HG03520 (cell line): ENCODE data around the gene ZNF286A.
"Not testable (repeated sequence)": the region's sequence is repeated elsewhere in the genome, so short reads cannot be mapped to it uniquely, and the experiment has no call there.

Experiments used
- ATAC-seq: cut with Tn5 transposase; IDR thresholded peaks from one replicate; pipeline ENCODE4 v1.9.1; 2021; ENCODE audit warnings: mild to moderate bottlenecking, moderate library complexity; ENCODE audit not compliant: unreplicated experiment

Gene ZNF286A

DNA sequence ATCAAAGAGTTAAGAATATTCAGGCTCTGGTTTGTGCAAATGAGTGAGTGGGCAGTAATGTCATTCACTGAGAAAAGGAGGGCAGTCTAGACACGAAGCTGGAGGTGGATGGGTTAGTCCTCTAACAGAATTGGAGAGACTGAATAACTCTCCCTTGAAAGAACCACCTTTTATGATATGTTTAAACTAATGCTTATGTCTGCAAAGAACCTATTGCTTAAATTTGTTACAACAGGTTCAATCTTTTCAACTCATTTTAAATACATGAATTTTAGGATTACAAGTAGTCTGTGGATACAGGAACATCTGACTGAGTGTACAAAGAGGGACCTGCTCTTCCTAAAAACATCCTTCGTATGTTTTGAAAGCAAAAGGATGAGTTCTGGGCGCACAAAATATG, 585 bp upstream of the ZNF286A start:
- not testable (repeated sequence) for ATAC-seq

DNA sequence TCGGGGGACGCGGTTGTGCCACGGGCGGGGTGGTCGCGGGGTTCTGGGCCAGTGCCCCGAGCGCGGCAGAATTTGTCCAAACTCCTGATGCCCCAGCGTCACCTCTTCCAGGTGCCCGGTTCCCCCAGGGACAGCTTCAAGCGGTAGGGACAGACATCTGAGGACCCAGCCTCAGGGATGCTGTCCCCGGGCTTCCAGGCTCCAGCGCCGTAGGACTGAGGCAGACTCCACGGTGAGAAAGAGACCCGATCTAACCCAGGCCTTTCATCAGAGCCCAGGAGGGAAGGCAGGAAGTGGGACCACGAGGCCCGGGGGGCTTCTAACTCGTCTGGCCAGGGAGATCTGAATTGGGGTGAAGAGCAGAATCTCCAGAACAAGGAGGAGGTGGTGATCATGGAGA, 385 bp downstream of the ZNF286A start:
- peak; percentile 1 for ATAC-seq

DNA sequence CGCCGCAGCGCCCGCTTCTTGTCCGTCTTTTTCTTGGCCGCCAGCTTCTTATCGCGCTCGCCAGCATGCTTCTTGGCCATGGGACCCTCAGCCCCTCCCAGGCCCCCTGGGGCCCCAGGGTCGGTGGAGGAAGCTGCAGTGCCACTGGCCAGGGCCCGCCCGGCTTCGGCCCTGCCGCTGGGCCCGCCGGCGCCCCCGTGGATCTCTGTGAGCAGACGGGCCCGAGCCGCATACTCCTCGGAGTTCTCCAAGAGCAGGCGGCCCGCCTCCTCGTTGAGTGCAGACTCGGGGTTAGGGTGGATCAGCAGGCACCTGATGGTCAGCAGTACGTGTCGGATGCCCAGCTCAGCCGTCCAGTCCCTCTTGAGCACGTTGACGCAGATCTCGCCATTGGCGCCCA, 4.7 kb downstream of the ZNF286A start:
- not testable (repeated sequence) for ATAC-seq

DNA sequence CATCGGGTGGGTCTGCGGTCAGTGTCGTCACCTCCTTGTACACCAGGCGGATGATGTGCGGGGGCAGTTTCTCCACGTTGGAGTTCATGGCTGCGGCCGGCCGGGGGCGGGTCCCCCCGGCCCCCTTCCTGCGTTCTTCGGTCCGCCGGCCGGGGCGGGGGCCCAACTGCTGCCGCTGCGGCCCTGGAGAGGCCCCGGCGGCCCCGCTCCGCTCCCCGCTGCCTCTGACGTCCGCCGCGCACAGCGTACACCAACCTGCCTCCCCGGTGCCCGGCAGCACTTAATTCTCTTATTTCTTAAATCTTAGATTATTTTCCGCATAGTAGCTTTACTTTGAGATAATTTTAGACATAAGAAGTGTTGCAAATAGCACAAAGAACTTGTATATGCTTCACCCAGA, 5.3 kb downstream of the ZNF286A start:
- not testable (repeated sequence) for ATAC-seq

DNA sequence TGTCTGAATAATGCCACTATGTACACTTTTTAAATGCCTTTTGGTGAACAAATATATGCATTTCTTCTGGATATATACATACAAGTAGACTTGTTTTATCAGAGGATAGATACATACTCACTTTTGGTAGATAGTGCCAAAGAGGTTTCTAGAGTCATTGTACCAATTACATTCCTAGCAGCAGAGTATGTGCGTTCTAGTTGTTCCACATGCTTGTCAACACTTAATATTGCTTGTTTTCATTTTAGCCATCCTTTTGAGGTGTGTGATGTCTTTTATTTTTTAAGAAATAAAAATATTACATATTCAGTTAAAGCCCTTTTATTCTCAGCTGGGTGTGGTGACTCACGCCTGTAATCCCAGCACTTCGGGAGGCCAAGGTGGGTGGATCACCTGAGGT, 9.3 kb downstream of the ZNF286A start:
- not testable (repeated sequence) for ATAC-seq

DNA sequence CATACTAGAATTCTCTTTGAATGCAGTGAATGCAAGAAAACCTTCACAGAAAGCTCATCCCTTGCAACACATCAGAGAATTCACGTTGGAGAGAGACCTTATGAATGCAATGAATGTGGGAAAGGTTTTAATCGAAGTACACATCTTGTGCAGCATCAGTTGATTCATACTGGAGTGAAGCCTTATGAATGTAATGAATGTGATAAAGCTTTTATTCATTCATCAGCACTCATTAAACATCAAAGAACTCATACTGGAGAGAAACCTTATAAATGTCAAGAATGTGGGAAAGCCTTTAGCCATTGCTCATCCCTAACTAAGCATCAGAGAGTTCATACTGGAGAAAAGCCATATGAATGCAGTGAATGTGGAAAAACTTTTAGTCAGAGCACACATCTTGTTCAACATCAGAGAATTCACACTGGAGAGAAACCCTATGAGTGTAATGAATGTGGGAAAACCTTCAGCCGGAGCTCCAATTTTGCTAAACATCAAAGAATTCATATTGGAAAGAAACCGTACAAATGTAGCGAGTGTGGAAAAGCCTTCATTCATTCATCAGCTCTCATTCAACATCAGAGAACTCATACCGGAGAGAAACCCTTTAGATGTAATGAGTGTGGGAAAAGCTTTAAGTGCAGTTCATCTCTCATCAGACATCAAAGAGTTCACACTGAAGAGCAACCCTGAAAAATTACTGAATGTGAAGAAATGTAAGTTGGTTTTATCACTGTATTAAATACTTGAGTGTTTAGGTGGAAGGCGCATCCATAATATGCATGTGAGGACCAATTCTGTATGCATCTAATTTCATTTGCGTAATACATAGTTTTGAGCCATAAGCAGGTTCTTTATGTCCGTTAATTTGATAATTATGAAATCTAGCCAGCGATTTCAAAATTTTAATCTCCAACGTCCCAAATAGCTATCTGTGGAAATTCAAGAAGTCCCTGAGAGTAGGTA, 17.3 kb downstream of the ZNF286A start:
- ATAC-seq = not testable (repeated sequence)

DNA sequence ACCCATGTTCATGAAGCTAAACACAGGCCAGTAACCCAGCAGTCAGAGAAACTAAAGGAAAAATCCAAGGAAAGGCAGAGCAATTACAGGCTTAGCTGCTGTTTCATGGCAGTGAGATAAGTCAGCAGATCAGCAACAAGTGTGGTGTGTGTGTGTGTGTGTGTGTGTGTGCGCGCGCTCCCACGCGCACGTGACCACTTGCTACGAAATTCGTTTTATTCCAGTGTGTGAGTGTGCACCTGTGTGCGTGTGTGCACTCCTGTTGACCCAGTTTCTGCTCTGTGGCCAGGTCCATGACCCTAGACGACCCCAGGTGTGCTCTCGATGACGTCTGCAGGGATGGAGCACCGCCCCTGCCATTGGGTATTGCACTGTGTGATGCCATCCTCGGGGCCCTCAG, 31.0 kb downstream of the ZNF286A start:
- not testable (repeated sequence) for ATAC-seq

DNA sequence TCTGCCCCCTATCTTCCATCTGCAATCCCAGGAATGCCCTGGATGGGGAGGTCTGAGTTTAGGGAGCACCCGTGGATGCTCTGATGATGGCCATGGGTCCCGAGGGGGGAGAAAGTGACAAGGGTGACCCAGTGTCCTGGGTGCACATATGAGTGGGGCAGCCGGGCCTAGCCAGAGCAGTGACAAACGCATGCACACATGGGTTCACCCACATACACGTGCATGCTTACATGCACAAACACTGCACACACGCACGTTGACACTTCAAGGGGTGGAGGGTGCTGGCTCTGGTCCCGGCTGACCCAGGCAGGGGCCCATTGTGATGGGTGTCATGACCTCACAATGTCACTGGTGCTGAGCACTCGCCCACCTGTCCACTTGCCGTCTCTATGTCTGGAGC, 32.3 kb downstream of the ZNF286A start, which contains the start of gene TBC1D26:
Gene TBC1D26, plus strand, starts transcription at position 384 of the 400 bp plus-strand sequence. CDS start 3,066 bp downstream, outside the sequence.
- ATAC-seq = not testable (repeated sequence)

DNA sequence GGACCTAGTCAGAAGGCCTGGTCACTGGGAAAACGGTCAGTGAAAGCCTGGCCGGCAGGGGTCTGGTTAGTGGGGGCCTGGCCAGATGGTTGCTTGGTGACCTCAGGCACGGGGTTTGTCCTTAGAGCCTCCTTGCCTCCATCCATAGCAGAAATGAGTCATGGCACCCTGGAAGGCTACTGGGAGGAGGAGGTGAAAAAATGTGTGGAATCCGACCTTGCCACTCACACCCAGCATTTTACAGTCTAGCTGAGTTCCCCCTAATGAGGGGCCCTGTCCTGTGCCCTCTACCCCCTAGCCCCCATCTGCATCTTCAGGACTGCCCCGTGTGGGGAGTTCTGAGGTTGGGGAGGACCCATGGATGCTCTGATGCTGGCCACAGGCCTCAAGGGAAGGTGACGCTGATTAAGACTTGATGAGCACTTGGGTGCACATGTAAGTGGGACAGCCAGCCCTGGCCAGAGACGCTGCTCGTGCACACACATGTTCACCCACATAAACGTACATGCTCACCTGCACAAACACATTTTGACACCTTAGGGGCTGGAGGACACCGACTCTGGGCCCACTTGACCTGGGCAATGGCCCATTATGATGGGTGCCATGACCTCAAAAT, 33.7 kb downstream of the ZNF286A start:
- ATAC-seq = not testable (repeated sequence)

DNA sequence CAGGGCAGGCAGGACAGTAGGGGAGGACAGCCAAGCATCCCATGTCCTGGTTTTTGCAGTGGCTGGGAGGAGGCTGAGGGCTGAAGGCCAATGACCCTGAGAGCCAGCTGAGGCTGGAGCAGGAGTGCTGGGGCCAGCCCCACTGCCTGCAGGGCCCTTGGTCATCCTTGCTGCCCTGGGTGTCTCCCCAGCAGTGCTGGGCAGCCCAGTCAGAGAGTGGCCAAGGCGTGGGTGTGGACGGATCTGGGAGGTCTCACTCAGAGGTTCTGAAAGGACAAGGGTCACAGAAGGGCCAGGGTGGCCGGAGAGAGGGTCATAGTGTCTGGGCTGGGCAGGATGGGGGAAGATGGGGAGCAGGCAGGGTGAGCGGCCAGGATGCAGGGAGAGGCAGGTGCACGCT, 37.0 kb downstream of the ZNF286A start:
- not testable (repeated sequence) for ATAC-seq

DNA sequence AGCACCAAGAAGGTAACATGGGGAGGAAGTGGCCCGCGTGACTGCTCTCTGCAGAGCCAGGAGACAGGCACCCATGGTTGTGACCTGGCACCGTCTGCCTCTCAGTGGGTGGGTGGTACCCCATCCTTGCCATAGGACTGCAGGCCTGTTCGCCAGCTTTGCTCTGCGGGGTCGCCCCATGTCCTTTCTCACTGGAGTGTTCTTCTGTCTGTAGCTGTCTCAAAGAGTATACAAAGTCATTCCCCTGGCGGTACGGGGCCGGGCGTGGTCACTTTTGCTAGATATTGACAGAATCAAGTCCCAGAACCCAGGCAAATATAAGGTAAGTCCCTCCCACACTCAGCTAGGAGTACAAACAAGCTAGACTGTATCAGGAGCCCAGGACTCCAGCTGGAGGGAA, 38.5 kb downstream of the ZNF286A start:
- ATAC-seq = no peak

DNA sequence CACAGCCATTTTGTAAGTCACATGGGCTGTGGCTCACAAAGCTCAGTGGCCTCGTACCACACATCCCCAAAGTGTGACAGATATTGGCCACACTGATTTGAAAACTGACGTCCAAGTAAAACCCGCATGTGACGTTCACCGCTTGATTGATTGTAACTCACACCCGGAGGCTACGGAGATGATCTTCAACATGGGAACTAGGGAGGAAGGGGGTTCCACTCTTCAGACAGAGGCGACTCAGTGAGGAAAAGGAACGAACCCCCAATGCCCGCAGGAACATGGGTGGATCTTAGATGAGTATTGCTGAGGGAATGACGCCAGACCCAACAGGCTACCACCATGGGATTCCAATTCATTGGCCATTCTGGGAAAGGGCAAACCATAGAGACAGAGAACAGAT, 39.7 kb downstream of the ZNF286A start:
- ATAC-seq = not testable (repeated sequence)

DNA sequence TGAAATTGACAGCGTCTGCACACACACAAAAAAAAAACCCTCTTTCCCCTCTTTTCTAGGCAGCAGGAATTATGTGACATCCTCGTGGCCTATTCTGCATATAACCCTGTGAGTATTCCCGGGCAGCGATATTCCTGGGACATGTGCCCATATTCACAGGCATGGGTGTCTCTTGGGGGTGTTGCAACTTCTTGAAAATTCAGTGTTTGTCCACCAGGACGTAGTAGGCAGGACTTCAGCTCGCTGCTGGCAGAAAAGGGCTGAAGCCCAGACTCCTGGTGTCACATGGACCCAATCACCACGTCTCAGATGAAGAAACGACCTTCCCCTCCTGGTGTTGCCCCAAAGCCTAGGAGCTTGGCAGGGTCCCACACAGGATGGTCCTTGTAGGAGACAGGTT, 40.5 kb downstream of the ZNF286A start:
- ATAC-seq = not testable (repeated sequence)

DNA sequence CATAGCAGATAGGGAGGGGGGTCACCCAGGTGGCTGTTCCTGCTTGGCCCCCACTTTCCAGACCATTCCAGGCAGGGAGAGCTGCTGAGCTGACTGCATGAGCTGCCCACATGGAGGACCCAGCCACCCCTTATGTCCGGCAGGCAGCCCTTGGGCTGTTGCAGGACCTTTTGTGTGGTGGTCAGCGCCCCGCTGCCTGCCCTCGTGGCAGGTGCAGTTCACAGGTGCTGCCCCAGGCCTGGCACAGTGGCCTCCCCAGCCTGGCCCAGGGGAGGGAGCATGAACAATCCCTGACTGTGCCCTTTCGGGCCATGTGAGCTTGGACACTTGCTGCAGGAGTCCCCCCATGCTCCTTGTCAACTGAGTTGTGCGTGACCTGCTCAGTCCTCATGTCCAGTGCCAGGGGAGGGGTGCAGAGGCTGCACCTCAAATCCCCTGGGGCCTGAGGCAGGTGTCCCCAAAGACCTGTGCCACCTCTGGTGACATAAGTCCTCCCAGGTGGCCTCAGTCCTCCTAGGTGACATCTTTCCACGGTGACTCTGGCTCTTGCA, 41.1 kb downstream of the ZNF286A start:
- no peak for ATAC-seq

DNA sequence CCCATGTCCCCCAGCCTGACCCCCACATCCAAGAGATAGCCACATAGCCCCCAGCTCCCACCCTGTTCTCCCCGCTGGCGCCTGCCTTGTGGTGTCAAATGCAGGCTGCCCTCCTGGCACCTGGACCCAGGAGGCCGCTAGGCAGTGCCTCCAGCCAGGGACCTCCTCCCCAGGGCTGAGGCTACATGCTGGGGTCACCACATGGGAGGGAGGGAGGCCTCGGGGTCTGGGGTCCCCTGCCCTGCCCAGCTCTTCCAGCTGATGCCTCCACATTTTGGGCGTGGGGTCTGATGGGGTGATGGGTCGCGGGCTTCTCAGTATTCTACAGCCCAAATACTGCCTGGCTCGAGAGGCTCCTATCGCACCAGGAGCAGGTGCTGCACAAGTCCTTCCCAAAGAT, 42.1 kb downstream of the ZNF286A start:
- no peak for ATAC-seq

DNA sequence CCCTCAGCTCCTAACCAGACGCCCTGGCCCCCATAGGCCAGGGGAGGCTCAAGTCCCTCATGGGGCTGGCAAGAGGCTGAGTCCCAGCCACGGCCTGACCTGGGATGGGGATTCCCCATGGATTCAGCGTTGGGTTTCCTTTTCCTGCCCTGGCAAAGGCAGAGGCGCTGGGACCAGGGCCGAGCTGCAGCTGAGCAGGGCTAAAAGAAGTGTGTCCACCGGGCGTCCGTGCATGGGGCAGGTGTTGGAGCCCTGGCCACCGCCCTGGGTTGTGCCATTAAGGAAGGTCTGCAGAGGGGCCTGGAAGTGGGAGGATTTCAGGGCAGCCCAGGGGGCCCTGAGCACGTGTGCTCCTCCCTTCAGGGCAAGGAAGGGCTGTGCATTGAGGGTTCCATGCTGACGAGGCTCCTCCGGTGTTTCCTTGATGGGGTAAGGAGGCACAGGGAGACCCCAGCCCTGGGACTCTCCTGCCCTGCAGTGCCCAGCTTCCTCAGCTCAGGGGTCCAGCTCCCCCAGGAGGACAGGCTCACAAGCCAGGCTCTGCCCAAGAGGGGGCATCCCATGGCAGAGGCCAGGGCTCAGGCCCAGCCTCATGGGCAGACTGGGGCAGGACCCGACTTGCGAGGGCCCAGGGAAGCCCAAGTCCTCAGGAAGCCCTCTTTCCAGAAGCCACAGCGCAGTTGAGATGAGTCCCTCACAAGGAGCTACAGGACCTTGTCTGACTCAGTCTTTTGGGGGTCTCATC, 42.7 kb downstream of the ZNF286A start:
- ATAC-seq = no peak

DNA sequence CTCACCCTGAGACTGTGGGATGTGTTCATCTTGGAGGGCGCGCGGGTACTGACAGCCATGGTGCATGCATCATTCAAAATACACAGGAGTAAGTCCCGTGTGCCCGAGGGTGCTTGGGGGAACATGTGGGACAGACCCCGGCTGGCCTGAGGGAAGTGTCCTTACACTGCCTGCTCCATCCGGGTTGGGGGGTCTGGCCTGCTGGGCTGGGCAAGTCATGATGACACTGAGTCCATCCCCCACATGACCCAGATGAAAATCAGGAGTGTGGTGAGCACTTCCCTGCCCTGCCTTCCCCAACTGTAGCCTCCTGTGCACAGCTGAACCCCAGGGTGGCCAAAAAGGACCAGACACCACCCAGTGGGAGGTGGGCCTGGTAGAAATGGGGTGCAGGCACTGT, 43.4 kb downstream of the ZNF286A start:
- no peak for ATAC-seq

DNA sequence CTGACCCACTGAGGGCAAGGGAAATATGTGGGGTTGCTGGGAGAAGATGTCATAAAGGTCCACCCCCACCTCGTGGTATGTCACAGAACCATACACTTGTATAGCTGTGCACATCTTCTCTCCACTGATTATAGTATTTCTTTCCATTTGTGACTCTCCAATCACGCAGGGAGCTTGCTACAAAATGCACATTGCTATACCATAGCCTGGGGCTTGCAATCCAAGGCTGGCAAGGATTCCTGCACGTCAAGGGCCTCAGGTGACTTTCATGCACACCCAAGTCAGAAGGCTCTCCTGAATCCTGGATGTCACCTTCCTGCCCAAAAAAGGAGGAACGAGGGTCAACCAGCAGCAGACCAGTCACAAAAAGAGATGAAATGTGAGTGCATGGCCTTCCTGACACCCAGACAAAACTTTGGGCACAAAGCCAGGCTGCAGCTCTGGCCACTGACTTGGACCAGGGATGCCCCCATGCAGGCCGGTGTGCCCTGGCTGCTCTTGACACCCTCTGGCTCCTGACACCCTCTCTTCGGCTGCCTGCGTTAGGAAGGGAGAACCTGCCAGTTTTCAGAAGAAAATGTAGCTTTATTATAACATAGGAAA, 44.6 kb downstream of the ZNF286A start:
- no peak for ATAC-seq

DNA sequence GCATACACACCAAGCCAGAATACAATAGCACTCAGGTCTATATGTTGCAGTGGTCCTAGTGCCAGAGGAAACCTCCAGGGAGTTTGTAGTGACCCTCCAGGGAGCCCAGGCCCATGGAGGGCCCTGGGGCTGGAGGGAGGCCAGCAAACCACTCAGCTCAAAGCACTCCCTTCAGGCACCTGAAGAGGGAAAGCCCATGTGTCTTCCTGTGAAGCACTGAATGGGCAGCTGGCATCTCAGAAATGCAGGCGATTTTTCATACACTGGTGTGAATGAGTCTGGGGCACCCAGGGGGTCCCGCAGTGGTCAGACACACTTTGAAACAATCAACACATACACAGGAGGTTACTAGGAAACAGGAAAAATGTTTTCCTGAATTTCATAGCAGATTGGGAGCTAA, 45.3 kb downstream of the ZNF286A start:
- no peak for ATAC-seq

DNA sequence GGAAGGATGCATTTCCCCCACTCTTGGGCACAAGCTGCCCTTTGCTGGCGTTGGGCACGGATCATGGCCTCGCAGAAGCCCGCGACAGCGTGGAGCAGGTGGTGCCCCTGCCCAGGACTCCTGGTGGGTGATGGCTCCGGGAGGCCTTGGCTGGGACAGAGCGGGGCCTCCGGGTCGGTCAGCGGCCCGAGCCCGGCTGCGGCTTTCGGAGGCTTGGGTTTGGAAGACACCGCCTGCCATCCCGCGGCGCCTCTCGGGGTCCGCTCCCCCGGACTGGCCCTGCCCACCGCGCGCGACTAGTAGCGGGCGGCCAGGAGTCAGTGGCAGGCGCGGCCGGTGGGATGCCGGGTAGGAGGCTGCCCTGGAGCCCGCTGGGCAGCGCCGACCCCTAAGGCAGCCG, 49.9 kb downstream of the ZNF286A start:
- not testable (repeated sequence) for ATAC-seq
